ENCODE data around the gene TMEM91. TPM values are rescaled to one million over a fixed set of nuclear protein-coding genes. Genes with fewer than 3 reads are reported as not detected.

TMEM91 gene
- total RNA-seq, 1 experiment from 2014 or later = 5.3 TPM

GRCh38 chr19:41376998-41377365 is 649 bp downstream of the TMEM91 start:
- H3K4me3 Mint-ChIP-seq = peak overlapping the region; percentile 80
- no peaks in the 10 kb centered on the region for H3K9me3 Mint-ChIP-seq
- DNase-seq (ENCODE audit: low spot score) (no peak), ATAC-seq (no peak; the same call in 1 of the 2 replicates)
- ChIA-PET POLR2A (interaction anchor here (0.5 to 1.0 kb wide), 2 partner anchors 31 to 50 kb away, joined by 4 to 5 read pairs; partner anchors contain the start of gene B3GNT8), CTCF (interaction anchor here (0.6 to 6.2 kb wide), 3 partner anchors 12 to 71 kb away, joined by 3 to 45 read pairs (median 5); partner anchors contain the start of gene B9D2)
- no peak overlapping the region; the same call in 1 of the 2 replicates for H3K27ac Mint-ChIP-seq
- no peaks in the 10 kb centered on the region for H3K36me3 Mint-ChIP-seq
- peaks cover 14% of the 10 kb centered on the region for H3K27me3 Mint-ChIP-seq (ENCODE audit: low read depth)
- TF ChIP-seq ATF1 (CRISPR knock-in tag; IDR thresholded peaks at IDR 0.05) (no peak), IRF2 (CRISPR knock-in tag; IDR thresholded peaks at IDR 0.05; ENCODE audit: borderline replicate concordance, low read depth) (no peak), MXD4 (CRISPR knock-in tag; IDR thresholded peaks at IDR 0.05; ENCODE audit: borderline replicate concordance) (no peak), USF1 (CRISPR knock-in tag; IDR thresholded peaks at IDR 0.05) (no peak), NFE2L1 (CRISPR knock-in tag; IDR thresholded peaks at IDR 0.05) (no peak), JAZF1 (CRISPR knock-in tag; IDR thresholded peaks at IDR 0.05) (no peak), ZNF232 (CRISPR knock-in tag; IDR thresholded peaks at IDR 0.05) (no peak), ZNF281 (CRISPR knock-in tag; IDR thresholded peaks at IDR 0.05) (no peak), ZNF317 (CRISPR knock-in tag; IDR thresholded peaks at IDR 0.05; ENCODE audit: borderline replicate concordance, low read depth) (no peak), AR (CRISPR knock-in tag; IDR thresholded peaks at IDR 0.05) (no peak), NR3C1 (CRISPR knock-in tag; conservative IDR thresholded peaks at IDR 0.05; ENCODE audit: low read depth) (no peak), FOXK1 (CRISPR knock-in tag; IDR thresholded peaks at IDR 0.05) (no peak), NFATC4 (CRISPR knock-in tag; IDR thresholded peaks at IDR 0.05) (no peak)
- peaks cover 17% of the 10 kb centered on the region for H3K4me1 Mint-ChIP-seq

GRCh38 chr19:41377977-41378709 is 1.8 kb downstream of the TMEM91 start:
- POLR2A ChIA-PET = interaction anchor here (0.6 kb wide), 1 partner anchor 311 kb away, joined by 4 read pairs; no protein-coding TSS in a partner anchor
- H3K27me3 Mint-ChIP-seq (ENCODE audit: low read depth) = peaks cover 14% of the 10 kb centered on the region
- TF ChIP-seq ETV6 (CRISPR knock-in tag; IDR thresholded peaks at IDR 0.05) (no peak), ZMAT4 (CRISPR knock-in tag; IDR thresholded peaks at IDR 0.05) (no peak), ZNF396 (CRISPR knock-in tag; IDR thresholded peaks at IDR 0.05; ENCODE audit: borderline replicate concordance) (no peak), ZSCAN18 (CRISPR knock-in tag; IDR thresholded peaks at IDR 0.05) (no peak), JUN (CRISPR knock-in tag; IDR thresholded peaks at IDR 0.05) (no peak), PRRX2 (CRISPR knock-in tag; IDR thresholded peaks at IDR 0.05) (no peak), STAT6 (CRISPR knock-in tag; conservative IDR thresholded peaks at IDR 0.05; ENCODE audit: low read depth) (no peak), RORB (CRISPR knock-in tag; IDR thresholded peaks at IDR 0.05) (no peak), E2F4 (CRISPR knock-in tag; IDR thresholded peaks at IDR 0.05; ENCODE audit: borderline replicate concordance, low read depth) (no peak), FOXJ3 (CRISPR knock-in tag; IDR thresholded peaks at IDR 0.05; ENCODE audit: borderline replicate concordance) (no peak)

More at GRCh38 chr19:41377977-41378709, 1.8 kb downstream of the TMEM91 start:
- DNase-seq (ENCODE audit: low spot score) (peak; percentile 69), ATAC-seq (peak; percentile 81)
- Mint-ChIP-seq H3K4me3 (no peak overlapping the region), H3K36me3 (no peaks in the 10 kb centered on the region), H3K4me1 (peaks cover 17% of the 10 kb centered on the region), H3K9me3 (no peaks in the 10 kb centered on the region), H3K27ac (no peak overlapping the region)
- CTCF ChIA-PET = interaction anchor here (0.7 to 6.2 kb wide), 11 partner anchors 13 to 965 kb away, joined by 3 to 45 read pairs (median 3); partner anchors contain the start of genes B9D2, DMAC2 and TGFB1

All from WTC11 (cell line).